ENCODE measurements around the gene SLC39A11. TPM values are rescaled to one million over a fixed set of nuclear protein-coding genes. Genes with fewer than 3 reads are reported as not detected.

The SLC39A11 gene
- total RNA-seq, 1 experiment from 2014 or later, result 15.2 TPM

GRCh38 chr17:72876413-72876812 lies 216.1 kb downstream of the SLC39A11 start:
- H3K27me3 ChIP-seq (ENCODE audit: insufficient read depth, low read length), result no peaks in the 10 kb centered on the region
- no peaks in the 10 kb centered on the region for H3K4me1 Mint-ChIP-seq

More at GRCh38 chr17:72876413-72876812, 216.1 kb downstream of the SLC39A11 start:
- Histone ChIP-seq H3K79me2 (ENCODE audit: insufficient read depth, low read length) (no peaks in the 10 kb centered on the region), H3K4ac (ENCODE audit: low read depth, low read length) (no peak overlapping the region), H3T11ph (ENCODE audit: low read length) (no peak overlapping the region), H2AK5ac (ENCODE audit: insufficient read length, low read length) (no peak overlapping the region), H3K18ac (ENCODE audit: insufficient read length, low read depth, low read length) (no peak overlapping the region), H3K23ac (ENCODE audit: insufficient read length, low read depth, low read length) (no peak overlapping the region), H2AFZ (ENCODE audit: low read length) (no peak overlapping the region), H3K9me3 (ENCODE audit: control insufficient read depth, low read depth, low read length) (no peaks in the 10 kb centered on the region), H3K23me2 (ENCODE audit: insufficient read length, low read depth, low read length, poor library complexity, severe bottlenecking) (no peaks in the 10 kb centered on the region), H2BK20ac (ENCODE audit: low read depth, low read length, poor library complexity, severe bottlenecking) (no peak overlapping the region), H4K8ac (replicated peaks; ENCODE audit: insufficient read length, low read depth, low read length) (no peak overlapping the region), H2BK15ac (ENCODE audit: low read depth, low read length) (no peak overlapping the region), H2BK12ac (ENCODE audit: insufficient read length, low read depth, low read length) (no peak overlapping the region), H3K56ac (ENCODE audit: insufficient read length, low read depth, low read length) (no peak overlapping the region), H3K27ac (ENCODE audit: insufficient read length, low read depth, low read length) (no peak overlapping the region), H2BK120ac (ENCODE audit: low read depth, low read length, poor library complexity, severe bottlenecking) (no peak overlapping the region), H3K14ac (ENCODE audit: insufficient read depth, low read length) (no peak overlapping the region), H4K5ac (ENCODE audit: insufficient read length, low read depth, low read length) (no peak overlapping the region), H4K91ac (ENCODE audit: insufficient read length, low read depth, low read length) (no peak overlapping the region), H3K4me2 (ENCODE audit: insufficient read depth, insufficient read length, low read length) (no peak overlapping the region), H2BK5ac (ENCODE audit: insufficient read length, low read length) (no peak overlapping the region), H3K9ac (ENCODE audit: extremely low read depth, insufficient read length, low read length) (no peak overlapping the region), H4K20me1 (ENCODE audit: control insufficient read depth, insufficient read depth, insufficient read length) (no peaks in the 10 kb centered on the region), H3K4me1 (ENCODE audit: insufficient read depth, low read length) (no peaks in the 10 kb centered on the region), H3K79me1 (ENCODE audit: insufficient read depth, low read depth, low read length, poor library complexity, severe bottlenecking) (no peaks in the 10 kb centered on the region)
- TF ChIP-seq CTCF (conservative IDR thresholded peaks at IDR 0.05), result no peak
- DNase-seq, result no peak
- no peak overlapping the region for H3K27ac Mint-ChIP-seq
- peaks cover 29 to 37% of the 10 kb centered on the region in 2 experiments; a peak in 4 of 5 replicates for H3K9me3 Mint-ChIP-seq
- WGBS (ENCODE audit: extremely low coverage, insufficient read length, low lambda C conversion rate), result no CpG with 5 or more reads among the region's 1 CpG
- no peaks in the 10 kb centered on the region; the same call in none of the 2 replicates for H3K27me3 Mint-ChIP-seq (ENCODE audit: low read depth)
- peaks cover 10 to 29% (median 17%) of the 10 kb centered on the region in 3 experiments for H3K36me3 Mint-ChIP-seq (ENCODE audit: insufficient read depth in 1 of 3, low read depth in 3 of 3)
- H3K4me3 Mint-ChIP-seq, result no peak overlapping the region; a peak in 1 of 5 replicates
